ENCODE measurements around the gene TACSTD2.
"Not testable (repeated sequence)": the region's sequence is repeated elsewhere in the genome, so short reads cannot be mapped to it uniquely, and the experiment has no call there.

Gene TACSTD2

GRCh38 chr1:58587667-58588066, 10.6 kb upstream of the TACSTD2 start:
- no peak for DNase-seq

GRCh38 chr1:58586271-58586670, 9.2 kb upstream of the TACSTD2 start:
- no peak for DNase-seq

DNA sequence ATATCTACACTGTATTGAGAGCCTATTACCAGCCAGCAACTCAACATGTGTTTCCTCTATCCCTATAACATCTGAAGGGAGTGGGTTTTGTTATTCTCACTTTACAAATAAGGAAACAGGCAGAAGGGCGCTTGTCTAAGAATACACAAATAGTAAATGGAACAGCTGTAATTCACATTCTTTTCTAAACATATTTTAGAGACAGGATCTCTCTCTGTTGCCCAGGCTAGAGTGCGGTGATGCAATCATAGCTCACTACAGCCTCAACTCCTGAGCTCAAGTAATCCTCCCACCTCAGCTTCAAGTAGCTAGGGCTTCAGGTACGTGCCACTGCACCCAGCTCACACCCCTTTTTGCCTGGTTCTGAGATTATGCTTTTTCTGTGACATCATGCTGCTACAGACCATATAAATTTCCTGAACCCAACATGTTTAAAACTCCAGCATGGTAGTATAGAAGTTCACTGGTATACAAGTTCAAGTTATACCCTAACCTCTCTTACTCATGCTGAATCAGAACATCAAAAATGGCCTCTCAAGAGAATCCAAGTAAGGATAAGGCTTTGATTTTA, 8.6 kb upstream of the TACSTD2 start:
- no peak for DNase-seq

- DNase-seq, result no peak
Observed at GRCh38 chr1:58585166-58585565, 8.1 kb upstream of the TACSTD2 start.

- no peak for DNase-seq
Observed at GRCh38 chr1:58584082-58584895, 7.2 kb upstream of the TACSTD2 start.

GRCh38 chr1:58583496-58583895, 6.4 kb upstream of the TACSTD2 start:
- DNase-seq, result no peak

- DNase-seq, result not testable (repeated sequence)
Observed at GRCh38 chr1:58582143-58582542, 5.1 kb upstream of the TACSTD2 start.

DNA sequence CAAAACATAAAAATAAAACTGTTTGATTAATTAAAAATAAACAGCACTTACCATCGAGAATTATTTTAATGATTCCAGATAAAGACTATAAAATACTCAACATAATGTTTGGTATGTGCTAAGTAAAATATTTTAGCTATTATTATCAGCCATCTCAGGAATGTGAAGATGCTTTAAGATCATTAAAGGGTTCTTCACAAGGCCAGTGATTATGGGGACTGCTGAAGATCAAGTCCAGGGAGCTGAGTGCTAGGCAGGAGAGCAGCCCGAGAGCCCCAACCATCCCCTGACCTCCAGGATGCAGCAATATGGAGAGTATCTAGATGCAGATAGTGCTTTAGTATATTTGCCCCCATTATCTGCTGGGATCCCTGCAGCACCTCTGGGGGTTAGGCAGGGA, 4.6 kb upstream of the TACSTD2 start:
- no peak for DNase-seq

GRCh38 chr1:58580186-58580585, 3.1 kb upstream of the TACSTD2 start:
- DNase-seq, result no peak

- DNase-seq, result no peak
Observed at GRCh38 chr1:58577654-58578030, 590 bp upstream of the TACSTD2 start.

GRCh38 chr1:58576325-58576726, 726 bp downstream of the TACSTD2 start:
- peak in 1 of 5 experiments; percentile 7 for DNase-seq

- no peak for DNase-seq
Observed at GRCh38 chr1:58575551-58576324, 1.3 kb downstream of the TACSTD2 start.

GRCh38 chr1:58574816-58575215, 2.2 kb downstream of the TACSTD2 start:
- no peak for DNase-seq

DNA sequence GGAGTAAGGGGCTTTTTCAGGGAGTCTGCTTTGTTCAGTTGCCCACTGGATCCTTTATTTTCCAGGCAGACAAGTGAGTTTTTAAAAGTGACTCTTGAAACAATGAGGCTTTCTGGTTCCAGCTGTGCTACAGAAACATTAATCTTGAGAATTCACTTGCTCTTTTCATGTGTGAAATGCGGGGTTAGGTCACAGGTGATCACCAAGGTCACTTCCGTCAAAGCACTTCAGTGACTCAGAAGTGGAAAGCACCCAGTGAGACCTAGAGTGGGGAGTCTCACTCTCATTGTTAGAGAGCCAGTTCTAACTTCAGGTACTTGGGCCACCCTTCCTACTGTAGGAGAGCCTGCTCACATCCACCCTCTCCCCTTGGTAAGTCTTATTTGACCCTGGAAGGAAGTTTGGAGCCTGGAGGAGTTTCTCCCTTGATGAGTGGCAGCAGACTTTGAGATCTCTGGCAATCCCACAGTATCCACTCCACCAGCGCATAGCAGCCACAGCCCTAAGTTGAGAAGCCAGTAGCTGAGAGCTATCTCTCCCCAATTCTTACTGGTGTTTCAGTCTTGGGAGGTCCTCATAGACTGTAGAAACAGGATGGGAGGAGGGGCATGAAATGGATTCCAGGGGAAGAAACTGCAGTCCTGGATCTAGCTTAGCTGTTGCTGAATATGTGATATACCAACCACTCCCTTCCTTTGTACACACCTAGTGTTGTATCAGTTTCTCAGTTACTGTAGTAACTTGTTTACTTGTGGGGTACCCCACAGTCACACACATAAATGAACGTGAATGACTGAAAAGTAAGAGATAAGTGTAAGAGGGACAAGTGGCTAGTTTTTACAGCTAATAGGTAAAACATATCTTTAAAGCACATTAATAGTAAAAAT, 3.1 kb downstream of the TACSTD2 start:
- DNase-seq, result peak in 1 of 5 experiments; percentile 76

DNA sequence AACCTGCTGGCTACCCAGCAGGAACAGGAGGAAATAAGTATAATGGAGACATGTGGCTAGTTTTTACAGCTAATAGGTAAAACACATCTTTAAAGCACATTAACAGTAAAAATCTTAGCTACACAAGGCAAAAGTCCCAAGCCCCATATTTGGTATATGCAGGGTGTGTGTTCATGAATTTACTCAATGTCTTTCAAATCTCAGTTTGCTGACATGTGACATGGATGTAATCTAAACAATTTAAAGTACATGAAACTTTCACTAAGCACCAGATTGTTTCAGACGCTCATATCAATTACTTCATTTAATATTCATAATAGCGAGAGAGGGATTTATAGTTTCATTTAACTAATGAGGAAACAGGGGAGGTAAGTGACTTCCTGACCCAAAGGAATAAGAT, 3.9 kb downstream of the TACSTD2 start:
- no peak for DNase-seq

GRCh38 chr1:58572690-58573089, 4.4 kb downstream of the TACSTD2 start:
- no peak for DNase-seq

GRCh38 chr1:58571616-58572015, 5.4 kb downstream of the TACSTD2 start:
- no peak for DNase-seq

GRCh38 chr1:58570817-58571216, 6.2 kb downstream of the TACSTD2 start:
- DNase-seq, result no peak

DNA sequence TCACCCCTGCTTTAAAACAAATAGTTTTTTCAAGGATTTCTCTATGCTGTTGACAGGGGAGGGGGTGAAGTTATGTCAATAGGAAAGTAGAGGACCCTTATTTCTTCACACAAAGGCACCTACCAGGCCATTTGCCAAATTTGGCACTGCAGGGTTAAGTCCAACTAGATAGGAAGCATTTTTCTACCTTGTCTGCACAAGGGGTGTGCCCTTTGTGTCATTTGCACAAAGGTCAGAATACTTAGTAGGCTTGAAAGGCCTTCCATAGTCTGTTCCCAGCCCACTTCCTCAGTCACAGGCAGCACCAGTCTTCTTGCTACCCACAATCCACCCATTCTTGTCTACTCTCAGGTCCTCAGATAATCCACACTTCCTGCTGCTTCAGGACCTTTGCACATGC, 7.0 kb downstream of the TACSTD2 start:
- no peak for DNase-seq

DNA sequence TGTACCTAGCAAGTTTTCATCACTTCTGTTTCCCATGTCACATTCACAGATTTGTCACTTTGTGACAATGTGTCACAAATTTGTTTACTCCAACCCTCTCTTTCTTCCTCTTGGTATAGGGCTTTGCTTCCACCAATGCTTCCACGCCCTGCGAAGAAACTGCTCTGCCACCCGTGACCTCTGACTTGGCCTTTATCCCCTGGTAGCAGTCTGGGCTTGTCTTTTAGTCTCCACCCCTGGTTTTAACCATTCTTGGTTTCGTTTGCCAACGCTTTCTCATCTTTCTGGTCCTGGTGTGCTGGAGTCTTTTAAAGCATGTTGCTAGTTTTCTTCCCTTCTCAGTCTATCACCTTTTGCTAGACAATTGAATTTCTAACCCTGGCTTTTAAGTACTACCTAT, 8.1 kb downstream of the TACSTD2 start:
- no peak for DNase-seq

GRCh38 chr1:58568271-58568860, 8.7 kb downstream of the TACSTD2 start:
- DNase-seq, result no peak

- no peak for DNase-seq
Observed at GRCh38 chr1:58566339-58566738, 10.7 kb downstream of the TACSTD2 start.
